AG04450 (cell line): ENCODE measurements around the gene PGAM2. TPM values are rescaled to one million over a fixed set of nuclear protein-coding genes. Genes with fewer than 3 reads are reported as not detected.

Source experiments
- CTCF ChIA-PET: fragments of 300-600, 350-600 bp; formaldehyde crosslinking; extraction: SDS; loops from one replicate; lab custom pipeline; 2022; ENCODE audit warnings: antibody characterized with exemption, inconsistent platforms; lab: Charles Lee
- POLR2A ChIA-PET: fragments of 350-600 bp; formaldehyde crosslinking; extraction: SDS; loops from one replicate; lab custom pipeline; 2021; ENCODE audit warnings: antibody characterized with exemption, inconsistent platforms; lab: Yijun Ruan, JAX
- DNase-seq: peaks from one replicate; pipeline ENCODE4 v3.0.0-alpha.2; 2011; ENCODE audit warnings: low read depth, low spot score
- H3K27ac ChIP-seq: one replicate; pipeline ENCODE4 v1.5.1; 2012; ENCODE audit warnings: low read depth, low read length, control low read depth
- H3K27me3 ChIP-seq: one replicate; pipeline ENCODE4 v1.6.0; 2012; ENCODE audit warnings: low read length; ENCODE audit not compliant: control insufficient read depth, insufficient read depth
- H3K4me3 ChIP-seq: 2 replicates; pipeline ENCODE4 v1.5.1; 2011; ENCODE audit warnings: mild to moderate bottlenecking, low read depth, low read length, control low read depth
- H3K9me3 ChIP-seq: 2 replicates; pipeline ENCODE4 v1.5.1; 2012; ENCODE audit warnings: low read length; ENCODE audit not compliant: control insufficient read depth, insufficient read depth
- CTCF ChIP-seq: IDR thresholded peaks from 2 replicates; pipeline ENCODE4 v1.5.1; 2011; ENCODE audit warnings: low read depth, low read length, control low read depth, inconsistent platforms
- polyA plus RNA-seq: library from polyadenylated mRNA; depleted of rRNA; stranded (reverse); fragments of >200 nt; gene quantifications from 2 replicates; pipeline ENCODE4 v1.2.3, GENCODE V29; 2011

The PGAM2 gene
- polyA plus RNA-seq, 1 experiment = not detected

GRCh38 chr7:44095781-44096180, 30.4 kb upstream of the PGAM2 start:
- H3K27ac ChIP-seq = no peak overlapping the region
- H3K27me3 ChIP-seq = no peaks in the 10 kb centered on the region
- ChIA-PET POLR2A (no interaction called here), CTCF (no interaction called here)
- DNase-seq = no peak
- H3K4me3 ChIP-seq = no peak overlapping the region
- H3K9me3 ChIP-seq = no peaks in the 10 kb centered on the region
- no peak for TF ChIP-seq CTCF

GRCh38 chr7:44094883-44095592, 29.7 kb upstream of the PGAM2 start:
- POLR2A ChIA-PET = no interaction called here
- no peak for TF ChIP-seq CTCF
- CTCF ChIA-PET = no interaction called here

DNA sequence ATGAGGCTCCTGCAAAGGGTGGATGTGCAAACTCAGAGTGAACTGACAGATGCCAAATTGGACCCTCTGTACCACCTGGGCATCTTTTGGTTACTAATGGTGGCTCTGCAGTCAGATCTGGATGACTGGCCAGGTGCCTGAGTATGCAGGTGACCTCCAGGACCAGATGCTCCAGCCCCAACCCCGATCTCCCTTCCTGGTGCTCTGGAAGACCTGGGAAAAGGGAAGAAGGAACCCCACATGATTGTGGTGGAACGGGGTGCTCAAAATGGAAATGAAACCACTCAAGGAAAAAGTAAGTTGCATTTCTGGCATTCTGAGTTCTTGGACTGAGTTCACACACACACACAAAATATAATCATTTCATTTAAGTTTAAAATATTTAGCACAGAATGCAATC, 29.0 kb upstream of the PGAM2 start:
- ChIA-PET POLR2A (no interaction called here), CTCF (no interaction called here)
- H3K27me3 ChIP-seq = no peaks in the 10 kb centered on the region
- no peaks in the 10 kb centered on the region for H3K9me3 ChIP-seq
- no peak for TF ChIP-seq CTCF
- no peak overlapping the region for H3K27ac ChIP-seq
- no peak for DNase-seq
- H3K4me3 ChIP-seq = no peak overlapping the region

More at GRCh38 chr7:44094883-44095592, 29.7 kb upstream of the PGAM2 start:
- DNase-seq = no peak
- no peaks in the 10 kb centered on the region for H3K9me3 ChIP-seq
- H3K27ac ChIP-seq = no peak overlapping the region
- H3K4me3 ChIP-seq = no peak overlapping the region
- H3K27me3 ChIP-seq = no peaks in the 10 kb centered on the region

GRCh38 chr7:44093102-44093641, 27.8 kb upstream of the PGAM2 start:
- no peak for DNase-seq
- no peak for TF ChIP-seq CTCF
- POLR2A ChIA-PET = no interaction called here
- no peak overlapping the region for H3K27ac ChIP-seq
- CTCF ChIA-PET = no interaction called here
- H3K27me3 ChIP-seq = no peaks in the 10 kb centered on the region
- no peaks in the 10 kb centered on the region for H3K9me3 ChIP-seq
- H3K4me3 ChIP-seq = no peak overlapping the region
